Hepatocyte (in vitro differentiated cells): Measurements from ENCODE around the gene JMJD7.

Source experiments
- CTCF ChIP-seq: fragments of 200-600 bp; sonication (generic); IDR thresholded peaks from 2 replicates; pipeline ENCODE4 v1.5.1; 2016; ENCODE audit warnings: antibody characterized with exemption, mild to moderate bottlenecking; ENCODE audit not compliant: poor library complexity
- EZH2phosphoT487 ChIP-seq: fragments of 200-600 bp; sonication (generic); IDR thresholded peaks from one replicate; pipeline ENCODE4 v1.6.1; 2018; ENCODE audit warnings: antibody characterized with exemption, mild to moderate bottlenecking, low read depth, moderate library complexity; ENCODE audit not compliant: unreplicated experiment, severe bottlenecking

DNA sequence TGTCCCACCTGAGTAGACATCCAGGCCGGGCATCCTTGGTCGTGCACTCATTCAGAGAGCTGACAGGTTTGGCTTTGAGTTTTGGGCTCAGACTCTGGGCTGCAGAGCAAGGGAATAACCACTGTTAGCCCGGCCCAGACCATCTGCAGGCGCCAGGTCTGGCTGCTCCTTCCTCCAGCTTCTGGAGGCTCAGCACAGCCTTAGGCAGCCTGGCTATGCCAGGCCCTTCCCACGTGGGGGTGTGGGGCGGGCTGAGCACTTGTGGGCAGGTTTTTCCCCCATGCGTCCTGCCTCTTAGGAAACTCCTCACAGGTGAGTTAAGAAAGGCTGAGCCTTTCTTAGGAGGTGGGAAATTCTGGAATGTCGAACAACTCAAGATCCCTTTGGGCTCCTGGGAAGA lies 22.0 kb downstream of the JMJD7 start:
- TF ChIP-seq EZH2phosphoT487 (no peak), CTCF (no peak)
